ENCODE data around the gene SORCS2.

DNA sequence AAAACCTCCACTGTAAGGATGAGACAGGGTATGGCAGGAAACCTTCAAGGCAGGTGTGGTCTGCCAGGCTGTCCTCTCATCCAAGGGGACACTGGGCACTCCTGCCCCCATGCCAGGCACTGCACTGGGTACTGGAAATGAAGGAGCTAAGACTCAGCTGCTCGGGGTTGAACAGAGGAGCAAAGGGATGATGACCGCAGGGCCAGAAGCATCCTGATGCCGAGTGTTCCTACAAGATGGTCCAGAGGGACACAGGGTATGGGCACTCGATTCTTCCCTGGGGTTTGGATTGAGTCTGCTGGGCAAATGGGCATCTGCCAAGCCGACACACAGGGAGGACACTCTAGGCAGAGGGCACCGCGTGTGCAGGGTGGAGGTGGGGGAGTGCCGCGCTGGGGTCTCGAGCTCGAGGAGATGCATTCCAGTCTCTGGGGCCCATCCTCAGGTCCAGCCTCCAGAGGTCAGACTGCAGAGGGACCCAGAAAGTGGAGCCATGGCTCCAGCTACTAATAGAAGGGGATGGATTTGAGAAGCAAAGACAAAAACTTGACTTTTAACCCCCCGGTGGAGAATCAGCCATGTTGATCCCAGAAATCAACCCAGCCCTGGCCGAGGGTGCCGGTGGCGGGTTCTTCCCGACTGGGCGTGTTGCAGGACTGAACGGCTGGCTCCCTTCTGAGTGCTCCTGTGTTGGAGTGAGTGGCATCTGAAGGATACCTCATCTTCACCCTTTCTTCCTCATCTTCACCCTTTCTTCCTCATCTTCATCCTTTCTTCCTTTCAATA is 500.3 kb downstream of the SORCS2 start:
- TF ChIP-seq, protein P1, sequence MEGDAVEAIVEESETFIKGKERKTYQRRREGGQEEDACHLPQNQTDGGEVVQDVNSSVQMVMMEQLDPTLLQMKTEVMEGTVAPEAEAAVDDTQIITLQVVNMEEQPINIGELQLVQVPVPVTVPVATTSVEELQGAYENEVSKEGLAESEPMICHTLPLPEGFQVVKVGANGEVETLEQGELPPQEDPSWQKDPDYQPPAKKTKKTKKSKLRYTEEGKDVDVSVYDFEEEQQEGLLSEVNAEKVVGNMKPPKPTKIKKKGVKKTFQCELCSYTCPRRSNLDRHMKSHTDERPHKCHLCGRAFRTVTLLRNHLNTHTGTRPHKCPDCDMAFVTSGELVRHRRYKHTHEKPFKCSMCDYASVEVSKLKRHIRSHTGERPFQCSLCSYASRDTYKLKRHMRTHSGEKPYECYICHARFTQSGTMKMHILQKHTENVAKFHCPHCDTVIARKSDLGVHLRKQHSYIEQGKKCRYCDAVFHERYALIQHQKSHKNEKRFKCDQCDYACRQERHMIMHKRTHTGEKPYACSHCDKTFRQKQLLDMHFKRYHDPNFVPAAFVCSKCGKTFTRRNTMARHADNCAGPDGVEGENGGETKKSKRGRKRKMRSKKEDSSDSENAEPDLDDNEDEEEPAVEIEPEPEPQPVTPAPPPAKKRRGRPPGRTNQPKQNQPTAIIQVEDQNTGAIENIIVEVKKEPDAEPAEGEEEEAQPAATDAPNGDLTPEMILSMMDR (IDR thresholded peaks at IDR 0.05; ENCODE audit: low read depth, low read length, poor library complexity, severe bottlenecking) = no peak
- TF ChIP-seq EZH2phosphoT487 (IDR thresholded peaks at IDR 0.05; ENCODE audit: borderline replicate concordance, low read length) = no peak

Data from DOHH2 (cell line).